Measurements from ENCODE around the gene BCL2L14. TPM values are rescaled to one million over a fixed set of nuclear protein-coding genes. Genes with fewer than 3 reads are reported as not detected.

The BCL2L14 gene
- total RNA-seq, 2 donors from 2014 or later: 6.3 to 14.5 TPM

DNA sequence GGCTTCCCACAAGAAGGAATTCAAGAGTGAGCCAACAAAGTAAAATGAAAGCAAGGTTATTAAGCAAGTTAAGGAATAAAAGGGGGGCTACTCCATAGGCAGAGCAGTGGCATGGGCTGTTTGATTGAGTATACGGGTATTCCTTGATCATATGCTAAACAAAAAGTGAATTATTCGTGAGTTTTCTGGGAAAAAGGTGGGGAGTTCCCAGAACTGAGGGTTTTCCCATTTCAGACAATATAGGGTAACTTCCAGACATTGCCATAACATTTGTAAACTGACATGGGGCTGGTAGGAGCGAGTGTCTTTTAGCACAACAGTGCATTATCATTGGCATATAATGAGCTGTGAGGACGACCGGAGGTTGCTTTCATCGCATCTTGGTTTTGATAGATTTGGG lies 2.0 kb upstream of the BCL2L14 start:
- Histone ChIP-seq H3K27ac (no peak overlapping the region), H3K36me3 (replicated peaks in 1 of 2; ENCODE audit: insufficient read depth in 1 of 2, low read depth in 2 of 2) (no peaks in the 10 kb centered on the region), H3K4me3 (no peak overlapping the region), H3K27me3 (no peaks in the 10 kb centered on the region), H3K9me3 (no peaks in the 10 kb centered on the region), H3K4me1 (peaks cover 13% of the 10 kb centered on the region)
- intact Hi-C loops (cut with DNase I): no loop called here
- DNase-seq: no peak
- WGBS, 2 donors: 95 to 96% methylated on average over 6 of the region's 6 CpGs
- TF ChIP-seq POLR2A (IDR thresholded peaks at IDR 0.05): no peak
- TF ChIP-seq, protein P1, sequence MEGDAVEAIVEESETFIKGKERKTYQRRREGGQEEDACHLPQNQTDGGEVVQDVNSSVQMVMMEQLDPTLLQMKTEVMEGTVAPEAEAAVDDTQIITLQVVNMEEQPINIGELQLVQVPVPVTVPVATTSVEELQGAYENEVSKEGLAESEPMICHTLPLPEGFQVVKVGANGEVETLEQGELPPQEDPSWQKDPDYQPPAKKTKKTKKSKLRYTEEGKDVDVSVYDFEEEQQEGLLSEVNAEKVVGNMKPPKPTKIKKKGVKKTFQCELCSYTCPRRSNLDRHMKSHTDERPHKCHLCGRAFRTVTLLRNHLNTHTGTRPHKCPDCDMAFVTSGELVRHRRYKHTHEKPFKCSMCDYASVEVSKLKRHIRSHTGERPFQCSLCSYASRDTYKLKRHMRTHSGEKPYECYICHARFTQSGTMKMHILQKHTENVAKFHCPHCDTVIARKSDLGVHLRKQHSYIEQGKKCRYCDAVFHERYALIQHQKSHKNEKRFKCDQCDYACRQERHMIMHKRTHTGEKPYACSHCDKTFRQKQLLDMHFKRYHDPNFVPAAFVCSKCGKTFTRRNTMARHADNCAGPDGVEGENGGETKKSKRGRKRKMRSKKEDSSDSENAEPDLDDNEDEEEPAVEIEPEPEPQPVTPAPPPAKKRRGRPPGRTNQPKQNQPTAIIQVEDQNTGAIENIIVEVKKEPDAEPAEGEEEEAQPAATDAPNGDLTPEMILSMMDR (IDR thresholded peaks at IDR 0.05): no peak
- no peak for ATAC-seq

DNA sequence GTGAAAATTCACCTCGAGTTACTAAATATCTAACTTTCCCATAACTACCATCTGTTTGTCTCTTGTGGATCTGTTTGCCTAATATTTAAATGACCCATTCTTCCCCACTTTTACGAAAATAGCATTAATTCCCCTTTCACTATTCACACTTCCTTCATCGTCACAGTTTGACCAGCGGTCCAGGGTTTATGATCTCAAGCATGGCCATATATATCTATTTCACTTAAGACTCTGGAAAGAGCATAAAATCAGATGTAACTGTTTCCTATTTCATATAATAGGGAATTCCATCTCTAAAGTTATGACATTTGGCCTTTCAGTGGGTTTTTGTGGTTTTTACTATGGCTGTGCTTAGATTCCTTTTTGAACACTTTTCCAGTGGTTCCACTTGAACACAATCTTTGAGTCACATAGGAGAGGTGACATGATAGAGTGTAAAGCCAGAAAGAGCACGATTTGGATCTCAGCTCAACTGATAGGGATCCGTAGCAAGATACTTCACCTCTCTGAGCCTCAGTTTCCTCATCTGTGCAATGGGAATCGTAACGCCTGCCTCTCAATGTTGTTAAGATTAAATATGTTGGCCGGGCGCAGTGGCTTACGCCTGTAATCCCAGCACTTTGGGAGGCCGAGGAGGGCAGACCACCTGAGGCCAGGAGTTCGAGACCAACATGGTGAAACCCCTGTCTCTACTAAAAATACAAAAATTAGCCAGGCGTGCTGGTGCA lies 754 bp upstream of the BCL2L14 start:
- H3K27ac ChIP-seq: peak overlapping the region in 3 of 4 donors; percentile 72 to 83 (median 76)
- no peaks in the 10 kb centered on the region for H3K36me3 ChIP-seq (replicated peaks in 1 of 2; ENCODE audit: insufficient read depth in 1 of 2, low read depth in 2 of 2)
- 65 to 67% methylated on average over 14 of the region's 14 CpGs for WGBS, 2 donors
- H3K4me3 ChIP-seq: no peak overlapping the region
- DNase-seq (no peak), ATAC-seq (no peak)
- H3K9me3 ChIP-seq: no peaks in the 10 kb centered on the region
- TF ChIP-seq, protein P1 (IDR thresholded peaks at IDR 0.05): no peak
- TF ChIP-seq POLR2A (IDR thresholded peaks at IDR 0.05): no peak
- intact Hi-C loops (cut with DNase I): no loop called here
- no peaks in the 10 kb centered on the region for H3K27me3 ChIP-seq
- peaks cover 13% of the 10 kb centered on the region for H3K4me1 ChIP-seq

GRCh38 chr12:12072064-12072760 lies 1.5 kb downstream of the BCL2L14 start:
- H3K4me3 ChIP-seq: no peak overlapping the region
- H3K27ac ChIP-seq: peak overlapping the region; percentile 72 to 83 (median 75)
- WGBS, 2 donors: 16 to 29% methylated on average over 19 to 21 of the region's 21 CpGs
- intact Hi-C loops (cut with DNase I): no loop called here
- peak; percentile 18 to 52 (median 49) for TF ChIP-seq POLR2A (IDR thresholded peaks at IDR 0.05)
- TF ChIP-seq, protein P1 (IDR thresholded peaks at IDR 0.05): peak in 4 of 7 experiments; percentile 6 to 26 (median 12)
- peak; percentile 61 to 77 (median 70) for DNase-seq
- H3K27me3 ChIP-seq: no peaks in the 10 kb centered on the region
- H3K36me3 ChIP-seq (replicated peaks in 1 of 2; ENCODE audit: insufficient read depth in 1 of 2, low read depth in 2 of 2): no peaks in the 10 kb centered on the region
- peak; percentile 69 for ATAC-seq
- no peaks in the 10 kb centered on the region for H3K9me3 ChIP-seq
- peaks cover 13% of the 10 kb centered on the region for H3K4me1 ChIP-seq

DNA sequence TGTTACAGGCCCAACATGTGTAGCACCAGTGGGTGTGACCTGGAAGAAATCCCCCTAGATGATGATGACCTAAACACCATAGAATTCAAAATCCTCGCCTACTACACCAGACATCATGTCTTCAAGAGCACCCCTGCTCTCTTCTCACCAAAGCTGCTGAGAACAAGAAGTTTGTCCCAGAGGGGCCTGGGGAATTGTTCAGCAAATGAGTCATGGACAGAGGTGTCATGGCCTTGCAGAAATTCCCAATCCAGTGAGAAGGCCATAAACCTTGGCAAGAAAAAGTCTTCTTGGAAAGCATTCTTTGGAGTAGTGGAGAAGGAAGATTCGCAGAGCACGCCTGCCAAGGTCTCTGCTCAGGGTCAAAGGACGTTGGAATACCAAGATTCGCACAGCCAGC lies 8.6 kb downstream of the BCL2L14 start:
- Histone ChIP-seq H3K4me1 (peaks cover 5% of the 10 kb centered on the region), H3K4me3 (no peak overlapping the region), H3K9me3 (no peaks in the 10 kb centered on the region), H3K27me3 (no peaks in the 10 kb centered on the region), H3K36me3 (replicated peaks in 1 of 2; ENCODE audit: insufficient read depth in 1 of 2, low read depth in 2 of 2) (no peaks in the 10 kb centered on the region), H3K27ac (no peak overlapping the region)
- WGBS, 2 donors: 79 to 92% methylated on average over 5 of the region's 5 CpGs
- TF ChIP-seq, protein P1 (IDR thresholded peaks at IDR 0.05): no peak
- TF ChIP-seq POLR2A (IDR thresholded peaks at IDR 0.05): no peak
- DNase-seq (no peak), ATAC-seq (no peak)
- intact Hi-C loops (cut with DNase I): no loop called here

Measured in body of pancreas (tissue), 4 donors.